ENCODE measurements around the gene C2CD2.

Gene C2CD2

GRCh38 chr21:41926117-41926806 lies 27.6 kb downstream of the C2CD2 start:
- peak; percentile 76 for ATAC-seq

GRCh38 chr21:41925767-41926116 lies 28.1 kb downstream of the C2CD2 start:
- TF ChIP-seq ZFP3 (CRISPR knock-in tag; IDR thresholded peaks at IDR 0.05), result no peak
- TF ChIP-seq POU6F1 (CRISPR knock-in tag; IDR thresholded peaks at IDR 0.05; ENCODE audit: borderline replicate concordance, low read depth), result no peak
- TF ChIP-seq PPARA (CRISPR knock-in tag; IDR thresholded peaks at IDR 0.05; ENCODE audit: borderline replicate concordance), result no peak
- TF ChIP-seq ZNF70 (CRISPR knock-in tag; IDR thresholded peaks at IDR 0.05), result no peak
- TF ChIP-seq ZC3H10 (CRISPR knock-in tag; IDR thresholded peaks at IDR 0.05), result no peak
- no peak for TF ChIP-seq ZNF565 (CRISPR knock-in tag; conservative IDR thresholded peaks at IDR 0.05; ENCODE audit: low read depth)
- no peak for TF ChIP-seq SNAI2 (CRISPR knock-in tag; IDR thresholded peaks at IDR 0.05)
- TF ChIP-seq ZFP30 (CRISPR knock-in tag; IDR thresholded peaks at IDR 0.05), result no peak
- no peak for TF ChIP-seq ARNTL (CRISPR knock-in tag; IDR thresholded peaks at IDR 0.05; ENCODE audit: borderline replicate concordance, low read depth)
- no peak for TF ChIP-seq CSRNP3 (CRISPR knock-in tag; IDR thresholded peaks at IDR 0.05)
- TF ChIP-seq ISL1 (CRISPR knock-in tag; IDR thresholded peaks at IDR 0.05), result no peak
- TF ChIP-seq CREB5 (CRISPR knock-in tag; IDR thresholded peaks at IDR 0.05; ENCODE audit: low read depth), result no peak
- no peak for ATAC-seq

More at GRCh38 chr21:41926117-41926806, 27.6 kb downstream of the C2CD2 start:
- TF ChIP-seq CREB5 (CRISPR knock-in tag; IDR thresholded peaks at IDR 0.05; ENCODE audit: low read depth) (no peak), ZFP3 (CRISPR knock-in tag; IDR thresholded peaks at IDR 0.05) (no peak), ZNF70 (CRISPR knock-in tag; IDR thresholded peaks at IDR 0.05) (no peak), TCF4 (CRISPR knock-in tag; IDR thresholded peaks at IDR 0.05; ENCODE audit: borderline replicate concordance) (no peak), TSHZ2 (CRISPR knock-in tag; IDR thresholded peaks at IDR 0.05) (no peak), CSRNP3 (CRISPR knock-in tag; IDR thresholded peaks at IDR 0.05) (no peak), CSDC2 (CRISPR knock-in tag; IDR thresholded peaks at IDR 0.05) (no peak), GLIS3 (CRISPR knock-in tag; IDR thresholded peaks at IDR 0.05) (no peak), POU6F1 (CRISPR knock-in tag; IDR thresholded peaks at IDR 0.05; ENCODE audit: borderline replicate concordance, low read depth) (no peak), RARB (CRISPR knock-in tag; IDR thresholded peaks at IDR 0.05) (no peak), PPARA (CRISPR knock-in tag; IDR thresholded peaks at IDR 0.05; ENCODE audit: borderline replicate concordance) (no peak), BACH2 (CRISPR knock-in tag; IDR thresholded peaks at IDR 0.05; ENCODE audit: borderline replicate concordance) (no peak)

Data from SK-N-SH treated with all-trans-retinoic acid at 6 μM for 48 hours (cell line).